Epithelial cell of proximal tubule (primary cell): Measurements from ENCODE around the gene RASIP1. TPM values are rescaled to one million over a fixed set of nuclear protein-coding genes. Genes with fewer than 3 reads are reported as not detected.
"Not testable (repeated sequence)": the region's sequence is repeated elsewhere in the genome, so short reads cannot be mapped to it uniquely, and the experiment has no call there.

Experiments used
- DNase-seq: peaks from one replicate; pipeline ENCODE4 v3.0.0-alpha.2; 2011; ENCODE audit warnings: low read depth
- H3K4me3 ChIP-seq: 2 replicates; pipeline ENCODE4 v1.5.1; 2011; ENCODE audit warnings: low read depth, mild to moderate bottlenecking, low read length
- total RNA-seq: library from RNA; depleted of rRNA; stranded (reverse); fragments of >200 nt; gene quantifications from 2 replicates; pipeline ENCODE4 v1.2.3, GENCODE V29; 2015
- TF ChIP-seq, protein P1 (sequence below): conservative IDR thresholded peaks from 2 replicates; pipeline ENCODE4 v1.5.1; 2012; ENCODE audit warnings: low read depth, mild to moderate bottlenecking, low read length

RASIP1 gene, protein sequence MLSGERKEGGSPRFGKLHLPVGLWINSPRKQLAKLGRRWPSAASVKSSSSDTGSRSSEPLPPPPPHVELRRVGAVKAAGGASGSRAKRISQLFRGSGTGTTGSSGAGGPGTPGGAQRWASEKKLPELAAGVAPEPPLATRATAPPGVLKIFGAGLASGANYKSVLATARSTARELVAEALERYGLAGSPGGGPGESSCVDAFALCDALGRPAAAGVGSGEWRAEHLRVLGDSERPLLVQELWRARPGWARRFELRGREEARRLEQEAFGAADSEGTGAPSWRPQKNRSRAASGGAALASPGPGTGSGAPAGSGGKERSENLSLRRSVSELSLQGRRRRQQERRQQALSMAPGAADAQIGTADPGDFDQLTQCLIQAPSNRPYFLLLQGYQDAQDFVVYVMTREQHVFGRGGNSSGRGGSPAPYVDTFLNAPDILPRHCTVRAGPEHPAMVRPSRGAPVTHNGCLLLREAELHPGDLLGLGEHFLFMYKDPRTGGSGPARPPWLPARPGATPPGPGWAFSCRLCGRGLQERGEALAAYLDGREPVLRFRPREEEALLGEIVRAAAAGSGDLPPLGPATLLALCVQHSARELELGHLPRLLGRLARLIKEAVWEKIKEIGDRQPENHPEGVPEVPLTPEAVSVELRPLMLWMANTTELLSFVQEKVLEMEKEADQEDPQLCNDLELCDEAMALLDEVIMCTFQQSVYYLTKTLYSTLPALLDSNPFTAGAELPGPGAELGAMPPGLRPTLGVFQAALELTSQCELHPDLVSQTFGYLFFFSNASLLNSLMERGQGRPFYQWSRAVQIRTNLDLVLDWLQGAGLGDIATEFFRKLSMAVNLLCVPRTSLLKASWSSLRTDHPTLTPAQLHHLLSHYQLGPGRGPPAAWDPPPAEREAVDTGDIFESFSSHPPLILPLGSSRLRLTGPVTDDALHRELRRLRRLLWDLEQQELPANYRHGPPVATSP
- total RNA-seq = 3.5 and 6.9 TPM in 2 replicates

DNA sequence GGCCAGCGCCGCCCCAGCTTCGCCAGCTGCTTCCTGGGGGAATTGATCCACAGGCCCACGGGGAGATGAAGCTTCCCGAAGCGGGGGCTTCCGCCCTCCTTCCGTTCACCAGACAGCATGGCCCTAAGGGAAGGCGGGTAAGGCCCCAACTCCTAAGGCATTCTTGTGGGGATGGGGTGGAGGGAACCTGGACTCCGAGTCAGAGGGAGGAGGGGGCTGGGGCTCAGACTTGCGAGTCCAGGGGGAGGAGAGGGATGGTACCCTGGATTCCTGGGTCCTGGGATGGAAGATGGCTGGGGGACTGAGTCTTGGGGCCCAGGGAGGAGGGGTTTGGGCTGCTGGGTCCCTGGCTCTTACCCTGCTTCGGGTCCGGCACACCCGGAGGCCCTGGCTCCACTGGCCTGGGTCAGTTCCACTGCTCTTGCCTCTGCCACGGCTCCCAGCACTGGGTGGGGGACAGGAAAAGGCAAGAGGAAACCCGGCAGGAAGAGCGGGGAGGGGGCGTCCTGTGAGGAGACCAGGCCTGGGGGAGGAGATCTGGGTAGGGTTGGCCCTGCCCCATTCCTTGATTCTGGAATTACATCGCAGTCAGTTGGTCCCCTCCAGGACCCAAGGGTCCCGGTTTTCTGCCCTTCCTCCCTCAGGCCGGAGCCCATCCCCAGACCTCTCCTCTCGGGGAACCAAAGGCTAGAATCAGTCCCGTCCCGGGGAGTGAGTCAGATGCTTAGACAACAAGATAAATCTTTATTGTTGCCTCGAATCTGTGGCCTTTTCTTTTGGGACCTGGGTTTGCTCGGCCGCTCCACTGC, at the start of gene RASIP1:
TSS of gene RASIP1 (minus strand) at position 447 of the 809 bp plus-strand sequence. CDS start at position 119, 328 bp downstream.
- TF ChIP-seq, protein P1, sequence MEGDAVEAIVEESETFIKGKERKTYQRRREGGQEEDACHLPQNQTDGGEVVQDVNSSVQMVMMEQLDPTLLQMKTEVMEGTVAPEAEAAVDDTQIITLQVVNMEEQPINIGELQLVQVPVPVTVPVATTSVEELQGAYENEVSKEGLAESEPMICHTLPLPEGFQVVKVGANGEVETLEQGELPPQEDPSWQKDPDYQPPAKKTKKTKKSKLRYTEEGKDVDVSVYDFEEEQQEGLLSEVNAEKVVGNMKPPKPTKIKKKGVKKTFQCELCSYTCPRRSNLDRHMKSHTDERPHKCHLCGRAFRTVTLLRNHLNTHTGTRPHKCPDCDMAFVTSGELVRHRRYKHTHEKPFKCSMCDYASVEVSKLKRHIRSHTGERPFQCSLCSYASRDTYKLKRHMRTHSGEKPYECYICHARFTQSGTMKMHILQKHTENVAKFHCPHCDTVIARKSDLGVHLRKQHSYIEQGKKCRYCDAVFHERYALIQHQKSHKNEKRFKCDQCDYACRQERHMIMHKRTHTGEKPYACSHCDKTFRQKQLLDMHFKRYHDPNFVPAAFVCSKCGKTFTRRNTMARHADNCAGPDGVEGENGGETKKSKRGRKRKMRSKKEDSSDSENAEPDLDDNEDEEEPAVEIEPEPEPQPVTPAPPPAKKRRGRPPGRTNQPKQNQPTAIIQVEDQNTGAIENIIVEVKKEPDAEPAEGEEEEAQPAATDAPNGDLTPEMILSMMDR = no peak
- no peak for DNase-seq
- H3K4me3 ChIP-seq = peak within 1 kb of the TSS; percentile 48

DNA sequence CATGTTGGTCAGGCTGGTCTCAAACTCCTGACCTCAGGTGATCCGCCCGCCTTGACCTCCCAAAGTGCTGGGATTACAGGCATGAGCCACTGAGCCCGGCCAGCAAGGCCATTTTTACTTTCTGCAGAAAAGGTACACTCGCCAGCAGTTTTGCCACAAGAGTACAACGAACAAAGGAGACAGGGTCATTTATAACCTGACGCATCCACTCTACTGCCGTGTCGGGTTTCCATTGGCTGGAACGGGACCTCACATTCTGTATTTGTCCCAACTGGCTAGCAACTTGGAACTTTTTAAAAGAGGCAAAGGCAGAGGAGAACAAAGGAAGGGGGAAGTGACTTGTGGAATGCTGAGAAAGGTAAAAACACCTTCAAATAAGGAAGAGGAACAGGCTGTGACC, 46.9 kb upstream of the RASIP1 start:
- H3K4me3 ChIP-seq, DNase-seq: not testable (repeated sequence)

- DNase-seq, H3K4me3 ChIP-seq: not testable (repeated sequence)
Observed at GRCh38 chr19:48786422-48786821, 46.0 kb upstream of the RASIP1 start.

DNA sequence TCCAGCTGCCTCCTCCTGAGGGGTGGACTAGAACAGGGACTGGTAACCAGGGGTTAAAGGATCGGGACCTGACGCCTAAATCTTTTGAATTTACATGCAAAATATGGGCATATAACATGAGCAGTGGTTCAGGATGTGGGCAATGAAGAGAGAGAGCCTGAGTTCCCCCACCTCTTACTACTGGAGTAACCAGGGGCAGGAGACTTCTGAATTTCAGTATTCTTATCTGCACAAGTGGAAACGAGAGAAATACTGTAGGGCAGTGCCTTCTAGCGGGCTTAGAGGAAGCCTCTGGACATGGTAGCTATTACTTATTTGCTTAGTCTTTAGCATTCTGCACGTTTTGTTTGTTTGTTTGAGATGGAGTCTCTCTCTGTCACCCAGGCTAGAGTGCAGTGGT, 44.1 kb upstream of the RASIP1 start:
- H3K4me3 ChIP-seq = no peak overlapping the region
- TF ChIP-seq, protein P1 = peak; percentile 27
- no peak for DNase-seq

GRCh38 chr19:48780631-48781391, 40.4 kb upstream of the RASIP1 start:
- peak; percentile 45 for DNase-seq
- TF ChIP-seq, protein P1 = no peak
- no peak overlapping the region for H3K4me3 ChIP-seq

GRCh38 chr19:48779636-48780035, 39.2 kb upstream of the RASIP1 start:
- no peak for DNase-seq
- H3K4me3 ChIP-seq = no peak overlapping the region
- TF ChIP-seq, protein P1 = no peak

DNA sequence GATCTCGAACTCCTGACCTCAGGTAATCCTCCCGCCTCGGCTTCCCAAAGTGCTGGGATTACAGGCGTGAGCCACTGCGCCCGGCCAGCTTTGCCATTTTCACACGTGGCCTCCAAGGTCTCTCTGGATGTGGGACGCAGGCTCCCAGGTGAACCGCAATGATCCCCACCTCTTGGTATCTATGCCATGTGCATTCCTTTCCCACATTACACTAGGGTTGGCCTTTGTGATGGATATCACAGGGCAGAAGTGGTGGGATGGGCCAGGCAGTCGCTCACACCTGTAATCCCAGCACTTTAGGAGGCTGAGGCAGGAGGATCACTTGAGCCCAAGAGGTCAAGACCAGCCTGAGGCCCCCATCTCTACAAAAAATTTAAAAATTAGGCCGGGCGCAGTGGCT, 37.3 kb upstream of the RASIP1 start:
- TF ChIP-seq, protein P1 = no peak
- H3K4me3 ChIP-seq = no peak overlapping the region
- no peak for DNase-seq
